OCI-LY7 (cell line): ENCODE measurements around the gene INO80D. TPM values are rescaled to one million over a fixed set of nuclear protein-coding genes. Genes with fewer than 3 reads are reported as not detected.

Experiments
- BruUV-seq: library from RNA; stranded (reverse); fragments of 400-500 nt; replicated peaks from 2 replicates; lab custom pipeline; 2021; lab: Mats Ljungman, UMichigan
- CTCF ChIA-PET: fragments of 300-600 bp; sonication (Branson Sonifier 250); formaldehyde crosslinking; loops from one replicate; lab custom pipeline; 2022; ENCODE audit warnings: antibody characterized with exemption; ENCODE audit not compliant: unreplicated experiment; lab: Charles Lee
- POLR2A ChIA-PET: fragments of 300-600 bp; sonication (Branson Sonifier 250); formaldehyde crosslinking; loops from one replicate; lab custom pipeline; 2022; ENCODE audit warnings: antibody characterized with exemption; lab: Charles Lee
- DNase-seq: peaks from one replicate; pipeline ENCODE4 v3.0.0-alpha.2; 2015; ENCODE audit warnings: low spot score
- H2AFZ ChIP-seq: fragments of 200-600 bp; sonication (generic), shearing (Covaris generic); 2 replicates; pipeline ENCODE4 v1.6.1; 2014; ENCODE audit warnings: mild to moderate bottlenecking, antibody characterized with exemption, low read length, moderate library complexity
- H3K27ac ChIP-seq: fragments of 200-600 bp; sonication (generic); 2 replicates; pipeline ENCODE4 v1.5.1; 2014; ENCODE audit warnings: mixed run types, low read depth, mild to moderate bottlenecking, moderate library complexity, low read length, inconsistent platforms; ENCODE audit not compliant: poor library complexity, severe bottlenecking
- H3K36me3 ChIP-seq: fragments of 200-600 bp; sonication (generic); 2 replicates; pipeline ENCODE4 v1.6.1; 2014; ENCODE audit warnings: mild to moderate bottlenecking, antibody characterized with exemption, low read length, moderate library complexity, mixed read lengths; ENCODE audit not compliant: insufficient read depth
- H3K4me1 ChIP-seq: fragments of 200-600 bp; sonication (generic); 2 replicates; pipeline ENCODE4 v1.5.1; 2014; ENCODE audit warnings: mild to moderate bottlenecking, low read length; ENCODE audit not compliant: insufficient read depth, poor library complexity, severe bottlenecking
- H3K4me2 ChIP-seq: fragments of 200-600 bp; sonication (generic); 2 replicates; pipeline ENCODE4 v1.6.1; 2014; ENCODE audit warnings: mild to moderate bottlenecking, low read length
- H3K4me3 ChIP-seq: fragments of 200-600 bp; sonication (generic); 2 replicates; pipeline ENCODE4 v1.5.1; 2014; ENCODE audit warnings: mild to moderate bottlenecking, low read depth, low read length; ENCODE audit not compliant: poor library complexity, severe bottlenecking
- H3K79me2 ChIP-seq: fragments of 200-600 bp; sonication (generic); 2 replicates; pipeline ENCODE4 v1.6.1; 2016; ENCODE audit warnings: low read depth, mild to moderate bottlenecking, low read length, moderate library complexity, mixed read lengths; ENCODE audit not compliant: insufficient read depth
- H3K9me2 ChIP-seq: fragments of 200-600 bp; sonication (generic); 2 replicates; pipeline ENCODE4 v1.6.1; 2016; ENCODE audit warnings: mild to moderate bottlenecking, low read length, mixed read lengths; ENCODE audit not compliant: insufficient read depth
- H3K9me3 ChIP-seq: fragments of 200-600 bp; sonication (generic); 2 replicates; pipeline ENCODE4 v1.6.1; 2014; ENCODE audit warnings: mild to moderate bottlenecking, mixed run types, low read length, mixed read lengths
- H4K20me1 ChIP-seq: fragments of 200-600 bp; sonication (generic); 2 replicates; pipeline ENCODE4 v1.6.1; 2014; ENCODE audit warnings: mild to moderate bottlenecking, antibody characterized with exemption, low read length, moderate library complexity, mixed read lengths; ENCODE audit not compliant: insufficient read depth
- CTCF ChIP-seq: fragments of 200-600 bp; sonication (generic); conservative IDR thresholded peaks from 2 replicates; pipeline ENCODE4 v1.5.1; 2014; ENCODE audit warnings: mild to moderate bottlenecking, antibody characterized with exemption, low read length, moderate library complexity, mixed read lengths
- EZH2phosphoT487 ChIP-seq: fragments of 200-600 bp; sonication (generic); IDR thresholded peaks from 2 replicates; pipeline ENCODE4 v1.6.1; 2018; ENCODE audit warnings: low read depth, borderline replicate concordance, mild to moderate bottlenecking, mixed run types, antibody characterized with exemption, low read length, moderate library complexity, mixed read lengths
- intact Hi-C: fragments of 100-400 bp; cut with micrococcal nuclease; formaldehyde crosslinking; loops from one replicate; pipeline ENCODE4 v1.10.0; 2022; ENCODE audit not compliant: unreplicated experiment
- total RNA-seq, 2 experiments: library from RNA; depleted of rRNA in 1 of 2; stranded (reverse); fragments of >200 nt in 1 of 2; shearing (Covaris generic) in 1 of 2; gene quantifications; 2 replicates each; pipeline ENCODE4 v1.2.3, GENCODE V29; 2014 to 2022

Gene INO80D
- total RNA-seq, 2 experiments from 2014 or later, result 14.2 to 21.6 TPM

- BruUV-seq, result TSS peak; percentile 6
- no peaks in the 10 kb centered on the region for H3K9me2 ChIP-seq
- no peaks in the 10 kb centered on the region for H3K9me3 ChIP-seq
- no peak overlapping the region for H3K4me2 ChIP-seq
- no peaks in the 10 kb centered on the region for H3K79me2 ChIP-seq
- H3K36me3 ChIP-seq, result peaks cover 70% of the 10 kb centered on the region
- H3K27ac ChIP-seq, result no peak overlapping the region
- no peak overlapping the region for H3K4me3 ChIP-seq
- no peak for DNase-seq
- H3K4me1 ChIP-seq, result no peaks in the 10 kb centered on the region
- H2AFZ ChIP-seq, result no peak overlapping the region
- ChIA-PET CTCF (no interaction called here), POLR2A (interaction anchor here (0.6 to 1.1 kb wide), 2 partner anchors 12 to 768 kb away, joined by 3 to 4 read pairs; no protein-coding TSS in a partner anchor)
- intact Hi-C loops, result no loop called here
- no peak for TF ChIP-seq EZH2phosphoT487
- no peaks in the 10 kb centered on the region for H4K20me1 ChIP-seq
Measured at GRCh38 chr2:206002440-206002839, 83.5 kb downstream of the INO80D start.

- no TSS peak for BruUV-seq
- intact Hi-C loops, result no loop called here
Measured at GRCh38 chr2:206001912-206002311, 84.1 kb downstream of the INO80D start.

GRCh38 chr2:206000776-206001175 is 85.2 kb downstream of the INO80D start:
- H3K4me2 ChIP-seq, result no peak overlapping the region
- no peaks in the 10 kb centered on the region for H3K9me3 ChIP-seq
- TF ChIP-seq CTCF, result no peak
- TF ChIP-seq EZH2phosphoT487, result no peak
- H3K4me3 ChIP-seq, result no peak overlapping the region
- H3K79me2 ChIP-seq, result no peaks in the 10 kb centered on the region
- DNase-seq, result no peak
- peaks cover 54% of the 10 kb centered on the region for H3K36me3 ChIP-seq
- POLR2A ChIA-PET, result interaction anchor here (0.6 to 1.1 kb wide), 2 partner anchors 19 to 40 kb away, joined by 3 read pairs; no protein-coding TSS in a partner anchor
- H2AFZ ChIP-seq, result no peak overlapping the region
- H3K27ac ChIP-seq, result no peak overlapping the region
- CTCF ChIA-PET, result no interaction called here
- BruUV-seq, result no TSS peak
- no peaks in the 10 kb centered on the region for H4K20me1 ChIP-seq
- intact Hi-C loops, result no loop called here
- H3K4me1 ChIP-seq, result no peaks in the 10 kb centered on the region
- no peaks in the 10 kb centered on the region for H3K9me2 ChIP-seq

More at GRCh38 chr2:206001912-206002311, 84.1 kb downstream of the INO80D start:
- Histone ChIP-seq H3K27ac (no peak overlapping the region), H3K36me3 (peaks cover 65% of the 10 kb centered on the region), H3K4me3 (no peak overlapping the region), H3K4me1 (no peaks in the 10 kb centered on the region), H2AFZ (no peak overlapping the region), H3K9me2 (no peaks in the 10 kb centered on the region), H3K9me3 (no peaks in the 10 kb centered on the region), H3K79me2 (no peaks in the 10 kb centered on the region), H4K20me1 (no peaks in the 10 kb centered on the region), H3K4me2 (no peak overlapping the region)
- DNase-seq, result no peak
- POLR2A ChIA-PET, result interaction anchor here (1.1 kb wide), 2 partner anchors 13 to 20 kb away, joined by 3 read pairs; no protein-coding TSS in a partner anchor
- TF ChIP-seq CTCF (no peak), EZH2phosphoT487 (no peak)
- CTCF ChIA-PET, result no interaction called here
